ENCODE results near the gene CSPG4.

- no peak for TF ChIP-seq POLR2A (IDR thresholded peaks at IDR 0.05)
- no peak for TF ChIP-seq CTCF (IDR thresholded peaks at IDR 0.05)
Observed at GRCh38 chr15:75669191-75669878, 43.3 kb downstream of the CSPG4 start.
